IPS-11a (cell line): ENCODE data around the gene RYR3.

Source experiments
- H3K4me3 ChIP-seq: one replicate; pipeline ENCODE4 v1.5.1; 2013; ENCODE audit warnings: low read depth, low read length, control low read depth

Gene RYR3

DNA sequence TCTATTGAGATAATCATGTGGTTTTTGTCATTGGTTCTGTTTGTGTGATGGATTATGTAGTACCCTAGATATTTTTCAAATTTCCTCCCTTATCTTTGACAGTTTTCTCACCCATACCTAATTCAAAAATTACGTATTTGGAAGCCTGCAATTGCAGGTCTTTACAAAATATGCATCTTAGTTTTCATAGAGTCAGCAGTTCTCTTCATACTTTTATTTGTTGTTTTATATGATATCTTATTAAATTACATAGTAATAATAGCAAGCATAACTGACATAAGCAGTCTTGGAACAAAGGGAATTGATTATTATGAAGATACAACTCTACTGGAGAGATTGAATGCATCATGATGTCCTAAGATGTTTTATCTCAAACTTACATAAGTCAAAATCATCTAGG lies 442.2 kb downstream of the RYR3 start:
- H3K4me3 ChIP-seq = no peak overlapping the region

DNA sequence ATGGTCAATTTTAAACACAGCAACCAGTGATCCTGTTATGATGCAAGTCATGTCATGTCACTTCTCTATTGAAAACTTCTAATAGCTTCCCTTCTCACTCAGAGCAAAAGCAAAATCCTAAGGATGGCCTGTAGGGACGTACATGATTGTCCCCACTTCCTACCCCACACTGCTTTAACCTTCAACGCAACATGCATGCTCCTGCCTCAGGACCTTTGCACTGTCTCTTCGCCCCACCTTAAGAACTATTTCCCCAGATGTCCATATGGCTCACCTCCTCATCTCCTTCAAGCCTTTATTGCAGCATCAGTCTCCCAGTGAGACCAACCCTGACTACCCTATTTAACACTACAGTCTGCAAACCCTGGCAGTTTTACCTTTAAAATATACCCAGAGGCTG lies 443.5 kb downstream of the RYR3 start:
- no peak overlapping the region for H3K4me3 ChIP-seq

DNA sequence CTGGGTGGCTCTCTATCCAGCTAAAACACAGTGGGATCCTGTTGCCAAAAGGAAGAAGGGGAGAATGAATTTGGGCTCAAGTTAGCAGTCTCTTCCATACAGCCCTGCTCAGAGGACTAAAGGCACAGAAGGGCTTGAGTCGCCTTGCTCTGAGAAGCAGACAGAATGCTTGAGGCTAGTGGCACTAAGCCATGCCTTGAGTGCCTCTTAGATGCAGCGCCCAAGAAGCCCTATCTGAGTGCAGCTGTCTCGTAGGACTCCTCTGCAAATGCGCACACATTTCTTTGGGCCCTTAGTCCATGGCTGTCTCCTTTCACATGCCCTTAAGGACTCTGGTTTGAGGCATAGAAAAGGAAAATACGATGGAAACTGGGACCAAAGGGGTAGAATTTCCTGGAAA lies 446.2 kb downstream of the RYR3 start:
- H3K4me3 ChIP-seq = no peak overlapping the region

DNA sequence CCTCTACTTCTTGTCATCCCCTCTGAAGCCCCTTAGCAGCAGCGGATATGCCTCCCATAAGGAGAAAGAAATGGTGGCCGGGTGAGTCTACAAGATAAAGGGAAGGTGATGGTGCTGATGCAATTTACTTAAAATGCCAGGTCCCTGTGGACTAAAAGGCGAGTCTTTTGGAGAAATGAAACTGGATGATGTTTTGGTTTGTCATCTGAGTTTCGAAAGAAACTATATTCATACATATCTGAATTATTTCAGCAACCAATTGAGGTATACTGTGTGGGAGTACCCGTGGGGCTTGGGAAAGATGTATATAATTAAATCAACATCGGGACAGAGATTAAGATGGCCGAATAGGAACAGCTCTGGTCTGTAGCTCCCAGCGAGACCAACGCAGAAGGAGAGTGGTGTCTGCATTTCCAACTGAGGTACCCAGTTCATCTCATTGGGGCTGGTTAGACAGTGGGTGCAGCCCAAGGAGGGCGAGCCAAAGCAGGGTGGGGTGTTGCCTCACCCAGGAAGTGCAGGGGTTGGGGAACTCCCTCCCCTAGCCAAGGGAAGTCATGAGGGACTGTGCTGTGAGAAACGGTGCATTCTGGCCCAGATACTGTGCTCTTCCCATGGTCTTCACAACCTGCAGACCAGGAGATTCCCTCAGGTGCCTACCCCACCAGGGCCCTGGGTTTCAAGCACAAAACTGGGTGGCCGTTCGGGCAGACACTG lies 446.9 kb downstream of the RYR3 start:
- no peak overlapping the region for H3K4me3 ChIP-seq

DNA sequence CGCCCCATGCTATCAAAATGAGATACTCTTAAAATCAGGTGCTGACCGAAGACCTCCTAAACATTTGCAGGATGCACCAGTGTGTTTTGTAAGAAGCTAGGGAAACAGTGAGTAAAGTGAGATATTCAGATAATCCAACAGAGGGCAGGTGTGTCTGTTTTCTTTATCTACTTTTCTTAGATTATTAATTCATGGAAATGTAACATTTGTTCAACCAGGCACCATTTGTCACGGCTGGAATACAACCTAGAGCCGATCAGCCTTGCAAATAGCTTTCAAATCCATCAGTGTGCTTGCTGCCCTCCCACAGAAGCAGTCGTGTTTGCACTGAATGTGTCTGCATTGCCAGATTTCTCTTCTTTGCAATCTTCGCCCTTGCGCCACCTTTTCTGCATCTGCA lies 455.6 kb downstream of the RYR3 start:
- H3K4me3 ChIP-seq = no peak overlapping the region

DNA sequence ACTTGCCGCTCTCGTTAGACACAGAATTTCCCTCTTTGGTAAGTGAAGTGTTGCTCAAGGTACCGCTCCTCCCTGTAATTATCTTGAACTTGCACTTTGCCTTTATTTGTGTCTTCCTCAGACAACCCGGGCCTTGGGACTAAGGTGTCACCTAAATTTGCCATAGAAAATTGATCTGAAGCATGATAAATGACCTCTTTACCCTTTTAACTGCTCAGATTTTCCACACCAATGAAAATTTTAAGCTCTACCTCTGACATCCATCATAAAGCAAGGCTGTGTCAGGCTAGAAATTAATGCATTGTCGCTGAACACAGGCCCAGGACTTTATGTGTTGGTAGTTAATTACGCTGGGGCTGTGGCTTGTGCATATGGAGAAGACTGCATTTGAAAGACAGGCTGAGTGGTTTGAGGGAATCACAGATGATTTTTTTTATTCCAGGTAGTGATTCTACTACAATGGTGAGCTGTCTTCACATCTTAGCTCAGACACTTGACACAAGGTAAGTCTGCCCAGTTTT lies 458.0 kb downstream of the RYR3 start:
- no peak overlapping the region for H3K4me3 ChIP-seq

DNA sequence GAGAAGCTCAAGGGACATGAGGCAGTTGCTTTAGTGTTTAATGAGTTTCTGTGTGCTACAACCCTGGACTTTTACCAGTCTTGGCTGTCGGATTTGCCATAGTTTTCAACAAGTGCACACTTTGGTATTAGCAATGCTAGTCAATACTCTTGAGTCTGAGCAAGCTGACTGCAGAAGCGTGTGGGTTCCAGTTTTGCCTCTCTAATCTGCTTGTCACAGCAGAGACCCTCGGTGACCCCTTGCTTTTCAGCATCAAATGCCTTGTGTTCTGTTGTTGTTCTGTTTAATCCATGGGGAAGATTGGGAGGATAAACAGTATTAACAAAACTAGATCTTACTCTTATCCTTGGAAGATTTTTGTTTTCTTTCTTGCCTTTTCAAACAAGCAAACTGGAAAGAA lies 463.2 kb downstream of the RYR3 start:
- H3K4me3 ChIP-seq = no peak overlapping the region

DNA sequence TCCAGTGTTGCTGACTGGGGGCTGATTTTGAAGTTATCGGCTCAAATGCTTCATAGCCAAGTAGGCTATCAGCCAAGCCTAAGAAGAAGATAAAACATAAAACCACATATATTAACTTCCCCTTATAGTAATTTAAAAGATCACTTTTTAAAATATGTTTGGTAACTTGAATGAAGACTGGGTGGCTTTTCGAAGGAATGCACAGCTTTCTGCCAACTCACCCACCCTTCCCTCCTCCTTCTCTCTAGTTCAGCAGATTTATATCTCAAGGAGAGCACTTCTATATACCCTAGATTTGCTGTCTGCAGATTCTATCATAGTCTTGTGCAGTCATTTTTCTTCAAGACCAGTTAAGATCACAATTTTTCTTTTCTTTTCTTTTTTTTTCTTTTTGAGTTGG lies 468.1 kb downstream of the RYR3 start:
- H3K4me3 ChIP-seq = no peak overlapping the region

DNA sequence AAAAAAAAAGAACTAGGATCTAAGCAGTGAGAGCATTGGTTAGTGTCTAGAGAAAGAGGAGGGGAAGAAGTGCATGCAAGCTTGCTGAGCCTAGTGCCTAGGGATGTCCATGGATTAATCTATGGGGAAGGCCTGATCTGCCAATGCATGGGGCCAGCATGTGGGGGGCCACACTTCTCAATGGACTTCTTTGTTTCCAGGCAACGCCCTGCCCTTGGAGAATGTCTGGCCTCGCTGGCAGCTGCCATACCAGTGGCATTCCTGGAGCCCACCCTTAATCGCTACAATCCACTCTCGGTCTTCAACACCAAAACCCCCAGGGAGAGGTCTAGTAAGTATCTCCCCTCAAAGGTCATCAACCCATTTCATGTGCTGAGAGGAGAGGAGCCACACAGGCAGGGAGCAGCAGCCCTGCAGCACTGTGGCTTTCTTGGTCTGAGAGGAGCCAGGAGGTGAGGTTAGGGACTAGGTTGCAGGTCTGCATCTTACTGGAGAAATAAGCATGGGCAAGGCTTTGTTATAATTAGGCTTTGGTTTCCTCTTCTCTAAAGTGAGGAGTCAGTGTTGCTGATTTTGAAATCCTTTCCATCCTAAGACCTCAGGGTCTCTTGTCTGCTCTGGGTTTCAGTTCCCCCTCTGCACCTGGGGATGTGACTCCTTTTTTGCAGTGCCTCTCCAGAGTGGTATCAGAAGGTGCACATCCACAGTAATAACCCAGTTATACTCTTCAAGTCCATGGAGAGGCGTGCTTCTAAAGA lies 469.4 kb downstream of the RYR3 start:
- no peak overlapping the region for H3K4me3 ChIP-seq

DNA sequence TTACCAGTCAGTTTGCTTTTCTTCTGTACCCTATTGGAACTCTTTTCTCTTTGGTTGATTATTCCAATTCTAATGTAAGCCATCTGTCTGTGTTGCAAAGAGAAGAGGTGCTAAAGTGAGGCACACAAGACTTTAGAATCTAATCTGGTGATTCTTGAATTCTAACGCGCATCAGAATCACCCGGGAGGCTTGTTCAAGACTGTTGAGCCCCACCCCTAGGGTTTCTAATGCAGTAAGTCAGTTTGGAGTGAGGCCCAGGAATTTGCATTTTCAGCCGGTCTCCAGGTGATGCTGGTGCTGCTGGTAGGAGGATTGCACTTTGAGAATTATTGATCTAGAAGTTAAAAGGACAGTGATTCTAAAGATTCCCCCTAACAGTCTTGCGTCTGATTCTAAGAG lies 472.2 kb downstream of the RYR3 start:
- H3K4me3 ChIP-seq = no peak overlapping the region

DNA sequence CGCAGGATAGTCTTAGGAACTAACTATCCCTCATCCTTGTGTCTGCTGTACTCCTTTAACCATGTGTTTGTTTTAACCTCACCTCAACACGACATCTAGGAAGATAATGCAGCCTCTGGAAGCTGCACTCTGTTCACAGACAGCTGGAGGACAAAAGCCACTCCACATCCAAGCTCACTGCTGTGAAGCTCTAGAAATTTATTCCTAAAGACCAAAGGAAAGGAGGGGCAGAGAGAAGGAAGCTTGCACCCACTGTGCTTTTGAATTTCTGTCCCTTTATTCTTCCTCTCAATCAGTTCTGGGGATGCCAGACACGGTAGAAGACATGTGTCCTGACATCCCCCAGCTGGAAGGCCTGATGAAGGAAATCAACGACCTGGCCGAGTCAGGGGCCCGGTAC lies 474.6 kb downstream of the RYR3 start:
- no peak overlapping the region for H3K4me3 ChIP-seq

DNA sequence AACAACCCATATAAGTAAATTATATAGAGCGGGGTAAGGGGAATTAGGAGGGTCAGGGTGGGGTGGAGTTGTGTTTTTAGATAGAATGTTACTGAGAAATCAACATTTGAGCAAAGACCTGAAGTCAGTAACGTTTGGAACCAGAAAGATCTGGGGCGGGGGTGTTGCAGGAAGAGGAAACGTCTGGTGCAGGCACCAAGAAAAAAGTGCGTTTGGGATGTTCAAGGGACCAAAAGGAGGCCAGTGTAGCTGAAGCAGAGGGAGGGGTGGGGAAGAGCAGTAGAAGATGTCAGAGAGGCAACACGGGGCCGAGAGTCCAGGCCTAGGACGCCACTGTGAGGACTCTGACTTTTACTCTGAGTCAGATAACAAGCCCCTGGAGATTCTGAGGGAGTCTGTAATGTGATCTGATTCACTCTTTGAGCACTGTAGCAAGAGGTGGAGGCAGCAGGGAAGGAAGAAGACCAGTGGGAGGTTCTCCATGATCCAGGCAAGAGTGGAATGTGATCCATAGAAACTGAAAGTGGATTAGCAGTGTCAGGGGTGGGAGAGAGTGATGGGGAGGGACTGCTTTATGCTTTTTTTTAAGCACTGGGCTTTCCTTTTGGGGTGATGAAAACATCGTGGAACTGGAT lies 478.3 kb downstream of the RYR3 start:
- no peak overlapping the region for H3K4me3 ChIP-seq

DNA sequence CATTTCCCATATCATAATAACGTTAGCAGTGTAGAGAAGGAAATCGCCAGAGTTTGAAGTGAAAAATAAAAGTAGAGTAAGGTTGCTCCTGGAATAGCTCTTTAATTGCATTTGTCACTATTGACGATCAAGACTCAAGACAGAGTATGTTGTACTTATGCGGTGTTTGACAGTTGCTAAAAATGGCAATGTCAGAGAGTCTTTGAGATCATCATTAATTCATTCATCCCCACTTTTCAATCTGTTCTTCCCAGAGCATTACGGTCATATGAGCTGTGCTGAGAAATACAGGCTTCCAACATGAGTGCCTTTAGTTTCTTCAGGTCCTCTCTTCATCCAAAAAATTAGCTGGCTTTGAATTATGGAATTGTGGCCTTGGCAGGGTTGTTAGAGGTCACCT lies 483.7 kb downstream of the RYR3 start:
- no peak overlapping the region for H3K4me3 ChIP-seq

DNA sequence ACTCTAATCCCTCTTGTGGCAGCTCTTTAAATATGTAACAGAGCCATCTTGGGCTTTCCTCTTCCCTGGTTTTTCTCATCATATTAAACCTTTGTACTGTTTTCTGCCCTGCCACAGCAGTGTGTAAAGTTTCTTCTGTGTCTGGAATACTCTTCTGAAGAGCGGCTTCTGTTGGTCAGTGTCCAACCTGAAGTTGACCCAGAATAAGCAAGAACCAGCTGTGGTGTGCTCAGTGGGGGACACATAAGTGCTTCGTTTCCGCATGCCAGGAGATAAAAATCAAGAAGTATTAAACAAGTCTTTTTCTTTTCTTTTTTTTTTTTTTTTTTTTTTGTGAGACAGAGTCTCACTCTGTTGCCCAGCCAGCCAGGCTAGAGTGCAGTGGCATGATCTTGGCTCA lies 484.3 kb downstream of the RYR3 start:
- H3K4me3 ChIP-seq = no peak overlapping the region

DNA sequence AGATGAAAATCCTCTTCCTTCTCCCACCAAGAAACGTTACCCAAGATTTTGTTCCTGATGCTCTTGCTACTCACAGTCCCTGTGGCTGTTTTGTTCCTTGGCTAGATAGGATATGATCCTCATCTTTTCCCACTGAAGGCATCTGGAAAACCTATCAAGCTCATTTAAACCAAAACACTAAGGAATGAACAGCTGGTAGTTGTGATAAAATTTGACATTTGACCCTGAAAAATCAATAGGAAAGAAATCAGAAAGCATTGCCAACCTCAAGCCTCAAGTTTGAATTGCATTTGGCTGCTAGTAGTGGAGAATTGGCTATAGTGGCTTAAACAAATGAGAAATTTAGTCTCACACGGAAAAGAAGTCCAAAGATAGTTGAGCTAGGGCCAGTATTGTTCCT lies 486.9 kb downstream of the RYR3 start:
- no peak overlapping the region for H3K4me3 ChIP-seq

DNA sequence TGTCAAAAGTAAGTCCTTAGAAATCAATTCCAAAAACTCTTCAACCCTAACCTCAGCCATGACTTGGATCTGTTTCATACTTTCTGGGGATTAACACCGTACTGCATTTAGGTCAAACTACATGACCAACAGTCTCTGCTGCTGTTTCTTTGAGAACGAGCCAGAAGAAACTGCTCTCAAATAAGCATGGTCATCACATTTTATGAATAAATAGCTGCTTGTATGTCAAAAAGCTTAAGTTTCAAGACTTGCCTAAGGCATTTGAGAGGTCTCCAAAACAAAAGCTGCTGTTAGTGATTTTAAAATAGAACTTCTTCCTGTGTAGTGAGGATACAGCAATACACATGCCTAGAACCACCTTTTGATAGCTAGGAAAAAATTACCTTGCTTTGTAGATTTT lies 491.2 kb downstream of the RYR3 start:
- no peak overlapping the region for H3K4me3 ChIP-seq

DNA sequence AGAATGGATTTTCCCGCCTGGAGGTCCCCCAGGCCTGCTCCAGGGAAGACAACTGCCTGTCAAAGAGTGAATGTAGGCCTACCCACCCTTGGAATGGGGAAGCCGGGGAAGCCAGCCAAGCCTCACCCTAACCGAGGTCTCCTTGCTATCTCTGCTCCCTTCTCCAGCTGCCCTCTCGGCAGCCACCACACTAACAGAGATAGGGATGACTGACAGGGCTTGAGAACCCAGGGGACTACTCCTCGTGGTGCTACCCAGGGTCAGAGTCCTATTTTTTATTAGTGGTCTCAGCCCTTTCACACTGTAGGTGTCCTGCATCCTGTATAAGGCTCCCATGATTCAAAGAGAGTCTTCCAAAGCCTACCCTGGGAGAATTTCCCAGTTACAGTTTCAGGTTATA lies 496.9 kb downstream of the RYR3 start:
- H3K4me3 ChIP-seq = no peak overlapping the region

DNA sequence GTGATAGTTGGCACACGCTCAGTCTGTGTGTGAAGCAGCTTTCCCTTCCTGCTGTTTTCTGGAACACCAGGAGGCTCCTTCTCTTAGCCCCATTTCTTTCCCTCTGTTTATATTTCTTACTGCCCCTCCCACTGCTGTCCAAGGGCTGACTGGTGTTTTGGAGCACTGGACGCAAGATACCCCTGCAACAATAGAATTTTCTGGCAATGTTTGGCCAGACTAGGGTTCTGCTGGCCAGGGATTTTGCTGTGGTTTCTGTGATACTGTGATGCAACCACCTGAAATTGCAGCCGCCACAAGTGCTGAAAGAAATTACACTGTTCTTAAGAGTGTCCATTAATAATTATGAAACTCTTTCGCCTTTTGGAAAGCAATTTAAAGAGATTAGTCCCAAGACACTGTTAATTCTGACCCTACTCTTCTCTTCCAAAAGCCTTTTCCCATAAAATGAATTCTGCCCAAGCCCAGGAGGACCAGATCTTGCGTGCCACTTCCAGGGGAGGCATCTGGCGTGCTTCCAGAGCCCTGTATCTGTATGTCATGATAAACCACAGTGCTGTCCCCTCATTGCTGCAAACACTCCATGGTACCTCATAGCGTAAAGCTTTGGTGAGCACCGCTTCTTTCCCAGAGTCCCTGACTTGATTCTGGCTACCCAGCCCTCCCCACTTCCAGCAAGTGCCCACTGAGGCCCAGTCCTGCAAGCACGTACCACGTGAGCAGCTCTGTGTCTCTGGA lies 498.1 kb downstream of the RYR3 start:
- H3K4me3 ChIP-seq = no peak overlapping the region

DNA sequence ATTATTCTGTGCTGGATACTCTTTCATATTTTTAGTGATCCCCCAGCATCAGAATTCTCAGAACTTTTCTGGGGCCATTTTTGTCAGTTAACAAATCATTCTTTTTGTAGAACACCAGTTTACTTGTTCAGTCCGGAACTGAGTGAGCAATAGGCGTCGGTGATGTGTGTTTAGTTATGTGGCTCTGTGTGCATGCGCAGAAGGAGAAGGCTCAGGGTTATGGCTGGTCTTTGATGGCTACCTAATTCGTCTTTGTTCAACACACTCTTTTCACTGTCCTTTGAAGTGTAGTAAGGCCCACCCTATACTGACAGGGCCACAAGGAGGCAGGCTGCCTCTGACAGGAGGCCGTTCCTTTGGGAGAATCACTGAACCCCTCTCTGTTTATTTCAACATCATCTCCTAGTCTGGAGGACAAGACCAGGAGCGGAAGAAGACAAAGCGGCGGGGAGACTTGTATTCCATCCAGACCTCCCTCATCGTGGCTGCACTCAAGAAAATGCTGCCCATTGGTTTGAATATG lies 499.4 kb downstream of the RYR3 start:
- H3K4me3 ChIP-seq = no peak overlapping the region

DNA sequence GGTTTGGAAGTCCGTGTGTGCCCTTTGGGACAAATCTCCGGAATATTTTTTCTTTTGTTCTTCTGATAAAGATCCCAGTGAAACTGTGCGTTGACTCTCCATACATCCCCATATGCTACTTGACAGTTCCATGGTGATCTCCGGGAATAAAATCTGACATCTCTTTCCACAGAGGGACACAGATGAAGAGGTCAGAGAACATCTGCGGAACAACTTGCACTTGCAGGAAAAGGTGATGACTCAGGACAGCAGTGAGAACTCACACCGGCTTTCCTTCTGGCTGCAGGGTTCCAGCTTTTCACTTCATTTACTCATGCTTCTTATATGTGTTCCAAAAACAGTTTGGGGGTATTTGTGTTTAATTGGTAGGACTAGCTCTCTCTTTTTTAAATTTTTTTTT lies 500.0 kb downstream of the RYR3 start:
- H3K4me3 ChIP-seq = no peak overlapping the region

DNA sequence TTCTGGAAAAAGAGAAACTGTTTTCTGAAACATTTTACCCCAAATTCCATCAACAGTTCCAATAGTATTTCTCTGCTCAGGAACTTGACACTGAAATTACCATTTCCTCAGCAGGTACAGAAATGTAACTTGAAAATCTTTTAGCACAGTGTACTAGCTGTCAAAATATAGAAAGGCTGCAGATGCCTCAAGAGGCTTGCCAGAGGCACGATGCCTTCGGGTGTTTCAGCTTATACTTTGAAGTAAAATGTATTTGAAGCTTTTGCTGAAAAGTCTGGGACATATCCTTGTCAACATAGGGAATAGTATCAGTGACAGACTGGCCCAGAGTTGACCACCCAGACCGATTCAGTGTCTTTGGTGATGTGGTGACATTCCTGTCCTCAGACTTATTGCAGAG lies 503.1 kb downstream of the RYR3 start:
- no peak overlapping the region for H3K4me3 ChIP-seq
